Measurements from ENCODE around the gene EIF6. TPM values are rescaled to one million over a fixed set of nuclear protein-coding genes. Genes with fewer than 3 reads are reported as not detected.

EIF6 gene
- polyA plus RNA-seq, 1 donor from 2014 or later, result 143 TPM

DNA sequence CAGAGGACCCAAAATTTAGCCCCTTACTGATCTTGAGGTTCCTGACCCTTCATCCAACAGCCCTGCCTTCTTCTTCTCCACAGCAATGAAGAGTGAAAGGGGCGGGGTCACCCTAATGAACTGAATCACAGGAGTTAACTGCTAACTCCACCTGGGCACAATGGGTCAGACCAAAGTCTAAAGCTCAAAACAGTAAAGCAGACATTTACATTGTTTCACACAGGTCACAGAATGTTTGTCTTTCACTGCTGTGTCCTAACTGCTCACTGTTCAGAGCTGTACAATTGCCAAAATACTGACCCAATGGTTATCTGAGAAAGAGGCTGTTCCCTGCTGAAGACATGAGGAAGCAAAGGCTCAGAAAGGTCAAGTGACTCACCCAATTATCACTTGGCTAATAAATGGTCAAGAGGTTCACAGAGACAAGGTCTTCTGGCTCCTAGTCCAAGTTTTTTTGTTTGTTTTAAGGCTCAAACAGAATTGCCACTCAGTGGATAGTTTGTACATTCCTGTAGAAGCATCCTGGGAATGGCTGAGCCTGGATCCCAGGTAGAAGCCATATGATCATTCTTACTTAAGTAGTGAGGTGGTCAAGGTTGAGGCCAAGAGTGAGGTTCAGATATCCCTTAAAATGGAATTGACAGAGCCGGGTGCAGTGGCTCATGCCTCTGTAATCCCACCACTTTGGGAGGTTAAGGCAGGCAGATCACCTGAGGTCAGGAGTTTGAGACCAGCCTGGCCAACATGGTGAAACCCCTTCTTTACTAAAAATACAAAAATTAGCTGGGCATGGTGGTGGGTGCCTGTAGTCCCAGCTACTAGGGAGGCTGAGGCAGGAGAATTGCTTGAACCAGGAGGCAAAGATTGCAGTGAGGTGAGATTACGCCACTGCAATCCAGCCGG is 42.8 kb upstream of the EIF6 start:
- H3K27me3 ChIP-seq (ENCODE audit: insufficient read depth, low read depth, low read length), result no peaks in the 10 kb centered on the region
- no peaks in the 10 kb centered on the region for H3K36me3 ChIP-seq (ENCODE audit: insufficient read depth, low read length)
- H2AFZ ChIP-seq (ENCODE audit: low read depth, low read length), result no peak overlapping the region
- H4K20me1 ChIP-seq (ENCODE audit: insufficient read depth), result no peaks in the 10 kb centered on the region
- no peaks in the 10 kb centered on the region for H3F3A ChIP-seq (ENCODE audit: insufficient read depth, low read length, poor library complexity, severe bottlenecking)
- H3K4me3 ChIP-seq (ENCODE audit: low read length), result no peak overlapping the region
- no peaks in the 10 kb centered on the region for H3K79me2 ChIP-seq (replicated peaks; ENCODE audit: insufficient read depth, low read length)
- no peak overlapping the region for H3K9ac ChIP-seq (ENCODE audit: low read length)
- TF ChIP-seq, protein P1, sequence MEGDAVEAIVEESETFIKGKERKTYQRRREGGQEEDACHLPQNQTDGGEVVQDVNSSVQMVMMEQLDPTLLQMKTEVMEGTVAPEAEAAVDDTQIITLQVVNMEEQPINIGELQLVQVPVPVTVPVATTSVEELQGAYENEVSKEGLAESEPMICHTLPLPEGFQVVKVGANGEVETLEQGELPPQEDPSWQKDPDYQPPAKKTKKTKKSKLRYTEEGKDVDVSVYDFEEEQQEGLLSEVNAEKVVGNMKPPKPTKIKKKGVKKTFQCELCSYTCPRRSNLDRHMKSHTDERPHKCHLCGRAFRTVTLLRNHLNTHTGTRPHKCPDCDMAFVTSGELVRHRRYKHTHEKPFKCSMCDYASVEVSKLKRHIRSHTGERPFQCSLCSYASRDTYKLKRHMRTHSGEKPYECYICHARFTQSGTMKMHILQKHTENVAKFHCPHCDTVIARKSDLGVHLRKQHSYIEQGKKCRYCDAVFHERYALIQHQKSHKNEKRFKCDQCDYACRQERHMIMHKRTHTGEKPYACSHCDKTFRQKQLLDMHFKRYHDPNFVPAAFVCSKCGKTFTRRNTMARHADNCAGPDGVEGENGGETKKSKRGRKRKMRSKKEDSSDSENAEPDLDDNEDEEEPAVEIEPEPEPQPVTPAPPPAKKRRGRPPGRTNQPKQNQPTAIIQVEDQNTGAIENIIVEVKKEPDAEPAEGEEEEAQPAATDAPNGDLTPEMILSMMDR (IDR thresholded peaks at IDR 0.05; ENCODE audit: poor library complexity, severe bottlenecking), result no peak
- no peak for TF ChIP-seq MXI1 (conservative IDR thresholded peaks at IDR 0.05; ENCODE audit: poor library complexity, severe bottlenecking)
- TF ChIP-seq TAF1 (IDR thresholded peaks at IDR 0.05; ENCODE audit: low read depth), result no peak
- TF ChIP-seq RAD21 (conservative IDR thresholded peaks at IDR 0.05), result no peak
- TF ChIP-seq SMC3 (conservative IDR thresholded peaks at IDR 0.05; ENCODE audit: poor library complexity), result no peak
- TF ChIP-seq EZH2 (IDR thresholded peaks at IDR 0.05; ENCODE audit: borderline replicate concordance, insufficient read depth, low read length, poor library complexity, severe bottlenecking), result no peak
- no peak for TF ChIP-seq POLR2AphosphoS5 (IDR thresholded peaks at IDR 0.05)
- H3K27ac ChIP-seq (ENCODE audit: low read length), result no peak overlapping the region
- H3K9me2 ChIP-seq (ENCODE audit: insufficient read depth, low read length), result no peaks in the 10 kb centered on the region
- H3K9me3 ChIP-seq (ENCODE audit: low read length), result no peaks in the 10 kb centered on the region
- no peak overlapping the region for H3K4me2 ChIP-seq (ENCODE audit: low read length)

DNA sequence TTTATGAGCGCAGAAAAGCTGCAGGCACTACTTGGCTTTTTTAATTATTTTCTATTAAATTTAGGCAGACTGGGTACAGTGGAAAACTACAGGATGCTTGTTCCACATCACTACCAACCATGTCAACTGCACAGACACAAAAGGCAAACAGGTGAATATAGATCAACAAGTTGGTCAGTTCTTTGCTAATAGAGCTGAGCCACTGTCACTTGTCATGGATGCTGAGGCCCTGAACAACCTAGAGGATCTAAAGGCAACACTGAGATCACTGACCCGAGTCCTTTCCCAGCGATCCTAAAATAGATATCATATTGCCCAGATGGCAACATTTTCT is 42.1 kb upstream of the EIF6 start:
- Histone ChIP-seq H2AFZ (ENCODE audit: low read depth, low read length) (no peak overlapping the region), H4K20me1 (ENCODE audit: insufficient read depth) (no peaks in the 10 kb centered on the region), H3K9ac (ENCODE audit: low read length) (no peak overlapping the region), H3F3A (ENCODE audit: insufficient read depth, low read length, poor library complexity, severe bottlenecking) (no peaks in the 10 kb centered on the region), H3K4me2 (ENCODE audit: low read length) (no peak overlapping the region), H3K36me3 (ENCODE audit: insufficient read depth, low read length) (no peaks in the 10 kb centered on the region), H3K9me3 (ENCODE audit: low read length) (no peaks in the 10 kb centered on the region), H3K27ac (ENCODE audit: low read length) (no peak overlapping the region), H3K9me2 (ENCODE audit: insufficient read depth, low read length) (no peaks in the 10 kb centered on the region), H3K79me2 (replicated peaks; ENCODE audit: insufficient read depth, low read length) (no peaks in the 10 kb centered on the region), H3K27me3 (ENCODE audit: insufficient read depth, low read depth, low read length) (no peaks in the 10 kb centered on the region), H3K4me3 (ENCODE audit: low read length) (no peak overlapping the region)
- TF ChIP-seq POLR2AphosphoS5 (IDR thresholded peaks at IDR 0.05) (no peak), MXI1 (conservative IDR thresholded peaks at IDR 0.05; ENCODE audit: poor library complexity, severe bottlenecking) (no peak), SMC3 (conservative IDR thresholded peaks at IDR 0.05; ENCODE audit: poor library complexity) (no peak), EP300 (conservative IDR thresholded peaks at IDR 0.05; ENCODE audit: poor library complexity, severe bottlenecking) (no peak), EZH2 (IDR thresholded peaks at IDR 0.05; ENCODE audit: borderline replicate concordance, insufficient read depth, low read length, poor library complexity, severe bottlenecking) (no peak), TAF1 (IDR thresholded peaks at IDR 0.05; ENCODE audit: low read depth) (no peak), RAD21 (conservative IDR thresholded peaks at IDR 0.05) (no peak)
- TF ChIP-seq, protein P1 (IDR thresholded peaks at IDR 0.05; ENCODE audit: poor library complexity, severe bottlenecking), result no peak
- TF ChIP-seq, protein P2, sequence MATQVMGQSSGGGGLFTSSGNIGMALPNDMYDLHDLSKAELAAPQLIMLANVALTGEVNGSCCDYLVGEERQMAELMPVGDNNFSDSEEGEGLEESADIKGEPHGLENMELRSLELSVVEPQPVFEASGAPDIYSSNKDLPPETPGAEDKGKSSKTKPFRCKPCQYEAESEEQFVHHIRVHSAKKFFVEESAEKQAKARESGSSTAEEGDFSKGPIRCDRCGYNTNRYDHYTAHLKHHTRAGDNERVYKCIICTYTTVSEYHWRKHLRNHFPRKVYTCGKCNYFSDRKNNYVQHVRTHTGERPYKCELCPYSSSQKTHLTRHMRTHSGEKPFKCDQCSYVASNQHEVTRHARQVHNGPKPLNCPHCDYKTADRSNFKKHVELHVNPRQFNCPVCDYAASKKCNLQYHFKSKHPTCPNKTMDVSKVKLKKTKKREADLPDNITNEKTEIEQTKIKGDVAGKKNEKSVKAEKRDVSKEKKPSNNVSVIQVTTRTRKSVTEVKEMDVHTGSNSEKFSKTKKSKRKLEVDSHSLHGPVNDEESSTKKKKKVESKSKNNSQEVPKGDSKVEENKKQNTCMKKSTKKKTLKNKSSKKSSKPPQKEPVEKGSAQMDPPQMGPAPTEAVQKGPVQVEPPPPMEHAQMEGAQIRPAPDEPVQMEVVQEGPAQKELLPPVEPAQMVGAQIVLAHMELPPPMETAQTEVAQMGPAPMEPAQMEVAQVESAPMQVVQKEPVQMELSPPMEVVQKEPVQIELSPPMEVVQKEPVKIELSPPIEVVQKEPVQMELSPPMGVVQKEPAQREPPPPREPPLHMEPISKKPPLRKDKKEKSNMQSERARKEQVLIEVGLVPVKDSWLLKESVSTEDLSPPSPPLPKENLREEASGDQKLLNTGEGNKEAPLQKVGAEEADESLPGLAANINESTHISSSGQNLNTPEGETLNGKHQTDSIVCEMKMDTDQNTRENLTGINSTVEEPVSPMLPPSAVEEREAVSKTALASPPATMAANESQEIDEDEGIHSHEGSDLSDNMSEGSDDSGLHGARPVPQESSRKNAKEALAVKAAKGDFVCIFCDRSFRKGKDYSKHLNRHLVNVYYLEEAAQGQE (IDR thresholded peaks at IDR 0.05; ENCODE audit: borderline replicate concordance), result no peak

All from neural cell (in vitro differentiated cells).